H9 (cell line): ENCODE results near the gene ROBO1. TPM values are rescaled to one million over a fixed set of nuclear protein-coding genes. Genes with fewer than 3 reads are reported as not detected.

Experiments used
- DNase-seq: peaks from one replicate; pipeline ENCODE4 v3.0.0-alpha.2; 2017
- H2AFZ ChIP-seq: one replicate; pipeline ENCODE4 v1.6.1; 2013; ENCODE audit warnings: mild to moderate bottlenecking, low read length, control low read depth, moderate library complexity
- H2AK5ac ChIP-seq: 2 replicates; pipeline ENCODE4 v1.6.1; 2013; ENCODE audit warnings: low read length, control low read depth, mixed read lengths; ENCODE audit not compliant: insufficient read length
- H2BK120ac ChIP-seq: one replicate; pipeline ENCODE4 v1.6.1; 2013; ENCODE audit warnings: low read depth, mild to moderate bottlenecking, low read length, control low read depth, inconsistent platforms; ENCODE audit not compliant: poor library complexity, severe bottlenecking
- H2BK12ac ChIP-seq: 2 replicates; pipeline ENCODE4 v1.6.1; 2013; ENCODE audit warnings: low read length, control low read depth, mixed read lengths, low read depth; ENCODE audit not compliant: insufficient read length
- H2BK15ac ChIP-seq: 2 replicates; pipeline ENCODE4 v1.6.1; 2013; ENCODE audit warnings: low read depth, low read length, control low read depth
- H2BK20ac ChIP-seq: one replicate; pipeline ENCODE4 v1.6.1; 2013; ENCODE audit warnings: low read depth, mild to moderate bottlenecking, low read length, control low read depth, inconsistent platforms; ENCODE audit not compliant: poor library complexity, severe bottlenecking
- H2BK5ac ChIP-seq: 2 replicates; pipeline ENCODE4 v1.6.1; 2013; ENCODE audit warnings: low read length, control low read depth, mixed read lengths; ENCODE audit not compliant: insufficient read length
- H3K14ac ChIP-seq: 2 replicates; pipeline ENCODE4 v1.6.1; 2013; ENCODE audit warnings: low read length, control low read depth; ENCODE audit not compliant: insufficient read depth
- H3K18ac ChIP-seq: 2 replicates; pipeline ENCODE4 v1.6.1; 2013; ENCODE audit warnings: low read depth, mild to moderate bottlenecking, mixed read lengths, low read length, control low read depth; ENCODE audit not compliant: insufficient read length
- H3K23ac ChIP-seq: 2 replicates; pipeline ENCODE4 v1.6.1; 2013; ENCODE audit warnings: low read length, control low read depth, mixed read lengths, low read depth; ENCODE audit not compliant: insufficient read length
- H3K23me2 ChIP-seq: 2 replicates; pipeline ENCODE4 v1.6.1; 2013; ENCODE audit warnings: low read depth, mild to moderate bottlenecking, mixed read lengths, low read length, control low read depth; ENCODE audit not compliant: insufficient read length, poor library complexity, severe bottlenecking
- H3K27ac ChIP-seq: 2 replicates; pipeline ENCODE4 v1.5.1; 2013; ENCODE audit warnings: low read length, control low read depth, mixed read lengths, low read depth; ENCODE audit not compliant: insufficient read length
- H3K27me3 ChIP-seq: 2 replicates; pipeline ENCODE4 v1.6.1; 2013; ENCODE audit warnings: low read length, control low read depth, inconsistent platforms; ENCODE audit not compliant: insufficient read depth
- H3K4ac ChIP-seq: 2 replicates; pipeline ENCODE4 v1.6.1; 2013; ENCODE audit warnings: low read depth, mild to moderate bottlenecking, control low read depth, inconsistent platforms, low read length, moderate library complexity
- H3K4me1 ChIP-seq: 2 replicates; pipeline ENCODE4 v1.6.1; 2013; ENCODE audit warnings: low read length, control low read depth, inconsistent platforms; ENCODE audit not compliant: insufficient read depth
- H3K4me2 ChIP-seq: 2 replicates; pipeline ENCODE4 v1.6.1; 2013; ENCODE audit warnings: low read length, control low read depth, mixed read lengths; ENCODE audit not compliant: insufficient read length, insufficient read depth
- H3K56ac ChIP-seq: 2 replicates; pipeline ENCODE4 v1.6.1; 2013; ENCODE audit warnings: low read depth, mild to moderate bottlenecking, mixed read lengths, low read length, control low read depth; ENCODE audit not compliant: insufficient read length
- H3K79me1 ChIP-seq: 2 replicates; pipeline ENCODE4 v1.6.1; 2013; ENCODE audit warnings: low read depth, mild to moderate bottlenecking, moderate library complexity, low read length, control low read depth, inconsistent platforms; ENCODE audit not compliant: insufficient read depth, poor library complexity, severe bottlenecking
- H3K79me2 ChIP-seq: 2 replicates; pipeline ENCODE4 v1.6.1; 2013; ENCODE audit warnings: low read length, control low read depth, inconsistent platforms; ENCODE audit not compliant: insufficient read depth
- H3K9ac ChIP-seq: 2 replicates; pipeline ENCODE4 v1.6.1; 2013; ENCODE audit warnings: low read length, control low read depth, mixed read lengths; ENCODE audit not compliant: insufficient read length; ENCODE audit errors: extremely low read depth
- H3K9me3 ChIP-seq: one replicate; pipeline ENCODE4 v1.6.1; 2013; ENCODE audit warnings: low read depth, low read length, inconsistent platforms; ENCODE audit not compliant: control insufficient read depth
- H3T11ph ChIP-seq: one replicate; pipeline ENCODE4 v1.6.1; 2013; ENCODE audit warnings: mild to moderate bottlenecking, low read length, control low read depth, inconsistent platforms
- H4K20me1 ChIP-seq: one replicate; pipeline ENCODE4 v1.6.1; 2013; ENCODE audit not compliant: control insufficient read depth, insufficient read length, insufficient read depth
- H4K5ac ChIP-seq: 2 replicates; pipeline ENCODE4 v1.6.1; 2013; ENCODE audit warnings: low read depth, mild to moderate bottlenecking, mixed read lengths, low read length, control low read depth; ENCODE audit not compliant: insufficient read length
- H4K8ac ChIP-seq: replicated peaks from 2 replicates; pipeline ENCODE4 v1.6.1; 2013; ENCODE audit warnings: low read length, control low read depth, mixed read lengths, low read depth; ENCODE audit not compliant: insufficient read length
- H4K91ac ChIP-seq: 2 replicates; pipeline ENCODE4 v1.6.1; 2013; ENCODE audit warnings: low read depth, mild to moderate bottlenecking, moderate library complexity, mixed read lengths, low read length, control low read depth; ENCODE audit not compliant: insufficient read length
- H3K27ac Mint-ChIP-seq, 3 experiments: 2 replicates in 2 of 3; 3 replicates in 1 of 3; pipeline ENCODE4 v1.8.0; 2020 to 2021; ENCODE audit warnings: mixed read lengths in 3 of 3, mild to moderate bottlenecking in 1 of 3, moderate library complexity in 1 of 3
- H3K27me3 Mint-ChIP-seq: 2 replicates; pipeline ENCODE4 v1.8.0; 2021; ENCODE audit warnings: low read depth, mild to moderate bottlenecking, moderate library complexity, mixed read lengths
- H3K36me3 Mint-ChIP-seq, 3 experiments: 2 replicates in 2 of 3; 3 replicates in 1 of 3; pipeline ENCODE4 v1.8.0; 2020 to 2021; ENCODE audit warnings: low read depth in 3 of 3, mixed read lengths in 3 of 3; ENCODE audit not compliant: insufficient read depth in 1 of 3
- H3K4me1 Mint-ChIP-seq, 2 experiments: 2 replicates each; pipeline ENCODE4 v1.8.0; 2020; ENCODE audit warnings: mixed read lengths in 2 of 2
- H3K4me3 Mint-ChIP-seq, 2 experiments: 2 replicates in 1 of 2; 3 replicates in 1 of 2; pipeline ENCODE4 v1.8.0; 2020 to 2021; ENCODE audit warnings: mild to moderate bottlenecking in 2 of 2, mixed read lengths in 2 of 2, moderate library complexity in 1 of 2
- H3K9me3 Mint-ChIP-seq, 2 experiments: 2 replicates in 1 of 2; 3 replicates in 1 of 2; pipeline ENCODE4 v1.8.0; 2020; ENCODE audit warnings: mild to moderate bottlenecking in 2 of 2, mixed read lengths in 2 of 2, moderate library complexity in 1 of 2
- WGBS: extraction: QIAGEN DNeasy Blood & Tissue Kit; methylation state at CpG from one replicate; pipeline ENCODE4 v1.1.7; 2013; ENCODE audit warnings: missing lambda C conversion rate, low lambda C conversion rate, mixed read lengths; ENCODE audit not compliant: insufficient read length; ENCODE audit errors: extremely low coverage; 5-methylcytosine and 5-hydroxymethylcytosine counted together
- total RNA-seq: library from RNA; stranded (reverse); gene quantifications from 2 replicates; pipeline ENCODE4 v1.2.1, GENCODE V29; 2021
- TF ChIP-seq, protein P1 (sequence below): fragments of 200-600 bp; sonication (generic); conservative IDR thresholded peaks from 3 replicates; pipeline ENCODE4 v1.8.0; 2021; ENCODE audit warnings: antibody characterized with exemption, mild to moderate bottlenecking

ROBO1 gene
- total RNA-seq, 1 experiment from 2014 or later: 62.7 TPM

DNA sequence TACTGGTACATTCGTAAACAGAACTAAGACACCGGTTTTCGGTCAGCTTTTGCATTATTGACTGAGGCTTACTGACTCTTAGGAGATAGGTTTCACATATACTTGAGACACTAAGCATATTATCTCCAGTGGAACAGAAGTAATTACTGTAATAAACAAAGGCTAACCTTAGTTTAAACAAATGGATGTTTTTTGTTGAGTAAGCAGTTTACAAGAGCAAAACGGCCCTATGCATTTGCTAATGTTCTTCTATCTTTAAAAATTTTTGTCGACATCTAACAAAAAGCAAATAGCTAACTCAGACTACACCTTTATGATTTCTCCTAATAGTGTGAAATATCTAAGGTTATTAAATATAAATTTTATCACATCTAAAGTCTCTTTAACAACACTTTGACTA, 664.5 kb downstream of the ROBO1 start:
- no peak overlapping the region for H3K14ac ChIP-seq
- H2BK20ac ChIP-seq: no peak overlapping the region
- H3K27ac ChIP-seq: no peak overlapping the region
- H4K91ac ChIP-seq: no peak overlapping the region
- WGBS: no CpG with 5 or more reads among the region's 5 CpGs
- H3T11ph ChIP-seq: no peak overlapping the region
- no peaks in the 10 kb centered on the region for H3K27me3 ChIP-seq
- no peak overlapping the region for H3K23ac ChIP-seq
- no peak overlapping the region for H3K4me2 ChIP-seq
- Mint-ChIP-seq H3K36me3 (no peaks in the 10 kb centered on the region), H3K27ac (no peak overlapping the region), H3K4me3 (no peak overlapping the region), H3K9me3 (no peaks in the 10 kb centered on the region), H3K27me3 (no peaks in the 10 kb centered on the region), H3K4me1 (peaks cover 0 to 7% of the 10 kb centered on the region in 2 experiments; a peak in 2 of 4 replicates)
- no peaks in the 10 kb centered on the region for H3K4me1 ChIP-seq
- H3K79me1 ChIP-seq: no peaks in the 10 kb centered on the region
- H3K4ac ChIP-seq: no peak overlapping the region
- no peak overlapping the region for H4K5ac ChIP-seq
- TF ChIP-seq, protein P1, sequence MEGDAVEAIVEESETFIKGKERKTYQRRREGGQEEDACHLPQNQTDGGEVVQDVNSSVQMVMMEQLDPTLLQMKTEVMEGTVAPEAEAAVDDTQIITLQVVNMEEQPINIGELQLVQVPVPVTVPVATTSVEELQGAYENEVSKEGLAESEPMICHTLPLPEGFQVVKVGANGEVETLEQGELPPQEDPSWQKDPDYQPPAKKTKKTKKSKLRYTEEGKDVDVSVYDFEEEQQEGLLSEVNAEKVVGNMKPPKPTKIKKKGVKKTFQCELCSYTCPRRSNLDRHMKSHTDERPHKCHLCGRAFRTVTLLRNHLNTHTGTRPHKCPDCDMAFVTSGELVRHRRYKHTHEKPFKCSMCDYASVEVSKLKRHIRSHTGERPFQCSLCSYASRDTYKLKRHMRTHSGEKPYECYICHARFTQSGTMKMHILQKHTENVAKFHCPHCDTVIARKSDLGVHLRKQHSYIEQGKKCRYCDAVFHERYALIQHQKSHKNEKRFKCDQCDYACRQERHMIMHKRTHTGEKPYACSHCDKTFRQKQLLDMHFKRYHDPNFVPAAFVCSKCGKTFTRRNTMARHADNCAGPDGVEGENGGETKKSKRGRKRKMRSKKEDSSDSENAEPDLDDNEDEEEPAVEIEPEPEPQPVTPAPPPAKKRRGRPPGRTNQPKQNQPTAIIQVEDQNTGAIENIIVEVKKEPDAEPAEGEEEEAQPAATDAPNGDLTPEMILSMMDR: no peak
- H4K8ac ChIP-seq: no peak overlapping the region
- H3K23me2 ChIP-seq: no peaks in the 10 kb centered on the region
- no peak overlapping the region for H3K56ac ChIP-seq
- H2AK5ac ChIP-seq: no peak overlapping the region
- H2BK5ac ChIP-seq: no peak overlapping the region
- H3K9me3 ChIP-seq: no peaks in the 10 kb centered on the region
- no peak overlapping the region for H3K18ac ChIP-seq
- DNase-seq: no peak
- no peaks in the 10 kb centered on the region for H3K79me2 ChIP-seq
- no peak overlapping the region for H2AFZ ChIP-seq
- no peak overlapping the region for H2BK12ac ChIP-seq
- H3K9ac ChIP-seq: no peak overlapping the region
- no peaks in the 10 kb centered on the region for H4K20me1 ChIP-seq
- H2BK120ac ChIP-seq: no peak overlapping the region
- H2BK15ac ChIP-seq: no peak overlapping the region
